Measurements from ENCODE around the gene ULK4. TPM values are rescaled to one million over a fixed set of nuclear protein-coding genes. Genes with fewer than 3 reads are reported as not detected.

The ULK4 gene
- total and polyA plus RNA-seq, 9 of the 15 experiments (the other 6 are each of a cell fraction or from before 2014, with no cell fraction given), result 3.0 to 5.9 (median 3.5) TPM

DNA sequence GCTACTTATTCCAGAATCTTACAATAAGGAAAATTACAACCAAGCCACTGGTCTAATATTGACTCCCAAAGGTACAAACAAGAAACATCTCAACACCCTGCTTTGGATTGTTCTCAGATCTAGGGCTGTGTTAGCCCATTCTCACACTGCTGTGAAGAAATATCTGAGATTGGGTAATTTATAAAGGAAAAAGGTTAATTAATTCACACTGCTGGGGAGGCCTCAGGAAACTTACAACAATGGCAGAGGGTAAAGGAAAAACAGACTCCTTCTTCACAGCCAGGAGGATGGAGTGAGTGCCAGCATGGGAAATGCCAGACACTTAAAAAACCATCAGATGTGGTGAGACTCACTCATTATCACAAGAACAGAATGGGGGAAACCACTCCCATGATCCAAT lies 208.3 kb downstream of the ULK4 start:
- ChIA-PET POLR2A (interaction anchor here (0.7 kb wide), 1 partner anchor 8 kb away, joined by 3 read pairs; no protein-coding TSS in a partner anchor), CTCF (ENCODE audit: low intra/inter-chr PET ratio) (no interaction called here)
- H3K36me3 ChIP-seq (ENCODE audit: control insufficient read depth, insufficient read depth, low read length), result no peaks in the 10 kb centered on the region
- H3K9me1 ChIP-seq (ENCODE audit: control insufficient read depth, insufficient read depth, low read length), result no peaks in the 10 kb centered on the region
- intact Hi-C loops (cut with micrococcal nuclease) (no loop called here), in situ Hi-C loops (cut with MboI) (no loop called here)
- peaks cover 4 to 15% of the 10 kb centered on the region in 2 experiments for H3K27me3 ChIP-seq (ENCODE audit: control insufficient read depth in 2 of 2, insufficient read depth in 2 of 2, low read length in 2 of 2)
- TF ChIP-seq ARID2 (IDR thresholded peaks at IDR 0.05) (no peak), CCNT2 (IDR thresholded peaks at IDR 0.05; ENCODE audit: borderline replicate concordance, extremely low read depth, insufficient read length, low read depth, low read length) (no peak), NFE2L1 (tag; IDR thresholded peaks at IDR 0.05; ENCODE audit: borderline replicate concordance, low read depth) (no peak), NUFIP1 (IDR thresholded peaks at IDR 0.05; ENCODE audit: partially characterized antibody) (no peak), NCOA1 (IDR thresholded peaks at IDR 0.05; ENCODE audit: low read depth) (no peak), PRMT5 (CRISPR knock-in tag; IDR thresholded peaks at IDR 0.05) (no peak), CBFB (CRISPR knock-in tag; IDR thresholded peaks at IDR 0.05) (no peak)
- TF ChIP-seq, protein P1, sequence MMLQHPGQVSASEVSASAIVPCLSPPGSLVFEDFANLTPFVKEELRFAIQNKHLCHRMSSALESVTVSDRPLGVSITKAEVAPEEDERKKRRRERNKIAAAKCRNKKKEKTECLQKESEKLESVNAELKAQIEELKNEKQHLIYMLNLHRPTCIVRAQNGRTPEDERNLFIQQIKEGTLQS (IDR thresholded peaks at IDR 0.05), result no peak
- TF ChIP-seq, protein P1 (CRISPR knock-in tag; conservative IDR thresholded peaks at IDR 0.05), result no peak
- TF ChIP-seq, protein P2, sequence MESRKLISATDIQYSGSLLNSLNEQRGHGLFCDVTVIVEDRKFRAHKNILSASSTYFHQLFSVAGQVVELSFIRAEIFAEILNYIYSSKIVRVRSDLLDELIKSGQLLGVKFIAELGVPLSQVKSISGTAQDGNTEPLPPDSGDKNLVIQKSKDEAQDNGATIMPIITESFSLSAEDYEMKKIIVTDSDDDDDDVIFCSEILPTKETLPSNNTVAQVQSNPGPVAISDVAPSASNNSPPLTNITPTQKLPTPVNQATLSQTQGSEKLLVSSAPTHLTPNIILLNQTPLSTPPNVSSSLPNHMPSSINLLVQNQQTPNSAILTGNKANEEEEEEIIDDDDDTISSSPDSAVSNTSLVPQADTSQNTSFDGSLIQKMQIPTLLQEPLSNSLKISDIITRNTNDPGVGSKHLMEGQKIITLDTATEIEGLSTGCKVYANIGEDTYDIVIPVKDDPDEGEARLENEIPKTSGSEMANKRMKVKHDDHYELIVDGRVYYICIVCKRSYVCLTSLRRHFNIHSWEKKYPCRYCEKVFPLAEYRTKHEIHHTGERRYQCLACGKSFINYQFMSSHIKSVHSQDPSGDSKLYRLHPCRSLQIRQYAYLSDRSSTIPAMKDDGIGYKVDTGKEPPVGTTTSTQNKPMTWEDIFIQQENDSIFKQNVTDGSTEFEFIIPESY (CRISPR knock-in tag; IDR thresholded peaks at IDR 0.05), result no peak
- TF ChIP-seq, protein P3, sequence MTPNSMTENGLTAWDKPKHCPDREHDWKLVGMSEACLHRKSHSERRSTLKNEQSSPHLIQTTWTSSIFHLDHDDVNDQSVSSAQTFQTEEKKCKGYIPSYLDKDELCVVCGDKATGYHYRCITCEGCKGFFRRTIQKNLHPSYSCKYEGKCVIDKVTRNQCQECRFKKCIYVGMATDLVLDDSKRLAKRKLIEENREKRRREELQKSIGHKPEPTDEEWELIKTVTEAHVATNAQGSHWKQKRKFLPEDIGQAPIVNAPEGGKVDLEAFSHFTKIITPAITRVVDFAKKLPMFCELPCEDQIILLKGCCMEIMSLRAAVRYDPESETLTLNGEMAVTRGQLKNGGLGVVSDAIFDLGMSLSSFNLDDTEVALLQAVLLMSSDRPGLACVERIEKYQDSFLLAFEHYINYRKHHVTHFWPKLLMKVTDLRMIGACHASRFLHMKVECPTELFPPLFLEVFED (CRISPR knock-in tag; conservative IDR thresholded peaks at IDR 0.05), result no peak
- H3K4me2 ChIP-seq (ENCODE audit: insufficient read depth, low read length), result no peak overlapping the region
- FAIRE-seq, result no peak
- no peak overlapping the region for H3K4me3 ChIP-seq
- no TSS peak for BruUV-seq (replicated peaks)
- no peaks in the 10 kb centered on the region for H3K4me1 ChIP-seq (replicated peaks in 1 of 2; ENCODE audit: control insufficient read depth in 2 of 2, insufficient read depth in 2 of 2, low read length in 2 of 2)
- H2AFZ ChIP-seq (ENCODE audit: low read depth, low read length), result no peak overlapping the region
- H3K27ac ChIP-seq (ENCODE audit: extremely low read depth, low read depth, low read length), result no peak overlapping the region
- no peak for DNase-seq (ENCODE audit: extremely low read depth in 1 of 4, low spot score in 3 of 4)
- no peaks in the 10 kb centered on the region for H3K79me2 ChIP-seq (ENCODE audit: control insufficient read depth, insufficient read depth, low read length)
- no peak overlapping the region for H3K9ac ChIP-seq (ENCODE audit: insufficient read depth in 1 of 2, low read depth in 2 of 2, low read length in 2 of 2)
- no peak for ATAC-seq
- H4K20me1 ChIP-seq (replicated peaks; ENCODE audit: control insufficient read depth, insufficient read depth, low read length), result no peaks in the 10 kb centered on the region
- no peaks in the 10 kb centered on the region for H3K9me3 ChIP-seq (replicated peaks; ENCODE audit: control insufficient read depth, insufficient read depth, low read depth, low read length)

All from K562 (cell line).